Lower leg skin (tissue), 4 donors: Measurements from ENCODE around the gene USP17L26. TPM values are rescaled to one million over a fixed set of nuclear protein-coding genes. Genes with fewer than 3 reads are reported as not detected.

Experiments used
- DNase-seq, 2 donors: peaks; one replicate each; pipeline ENCODE4 v3.0.0-alpha.2; 2019; ENCODE audit warnings: low spot score in 2 of 2
- H3K4me3 ChIP-seq: fragments of 200-600 bp; sonication (generic); 2 replicates; pipeline ENCODE4 v1.5.1; 2017; ENCODE audit warnings: mild to moderate bottlenecking, low read depth; ENCODE audit not compliant: poor library complexity, severe bottlenecking
- POLR2A ChIP-seq, 2 donors: fragments of 450-650 bp; IDR thresholded peaks; one replicate each; pipeline ENCODE4 v1.6.1; 2016 to 2017; ENCODE audit warnings: antibody characterized with exemption in 2 of 2, mild to moderate bottlenecking in 1 of 2, moderate library complexity in 1 of 2
- WGBS, 2 donors: methylation state at CpG; one replicate each; pipeline ENCODE4 v1.1.5; 2018; 5-methylcytosine and 5-hydroxymethylcytosine counted together
- intact Hi-C: fragments of 100-400 bp; cut with DNase I; formaldehyde crosslinking; loops from one replicate; pipeline ENCODE4 v1.15.0; 2023; ENCODE audit warnings: low total_unique reads
- total RNA-seq, 4 donors: library from RNA; depleted of rRNA; stranded (reverse); fragments of >200 nt; gene quantifications; one replicate each; pipeline ENCODE4 v1.1.0, GENCODE V29; 2016
- TF ChIP-seq, protein P1 (sequence below), 3 donors: fragments of 450-650 bp; IDR thresholded peaks; one replicate each; pipeline ENCODE4 v1.5.1; 2016; ENCODE audit warnings: antibody characterized with exemption in 3 of 3, mild to moderate bottlenecking in 3 of 3, moderate library complexity in 2 of 3

USP17L26 gene
- total RNA-seq, 4 donors from 2014 or later: not detected

DNA sequence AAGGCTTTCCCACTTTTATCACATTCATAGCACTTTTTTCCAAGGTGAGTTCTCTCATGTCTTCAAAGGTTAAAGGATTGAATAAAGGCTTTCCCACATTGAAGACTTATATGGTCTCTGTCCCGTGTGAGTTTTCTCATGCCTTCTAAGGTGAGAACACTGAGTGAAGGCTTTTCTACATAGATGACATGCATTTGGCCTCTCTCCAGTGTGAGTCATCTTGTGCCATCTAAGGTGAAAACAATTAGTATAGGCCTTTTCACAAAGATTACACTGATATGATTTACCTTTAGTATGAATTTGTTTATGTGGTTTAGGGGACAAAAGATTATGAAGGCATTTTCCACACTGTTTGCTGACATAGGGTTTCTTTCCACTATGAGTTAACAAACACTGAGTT is 49.7 kb downstream of the USP17L26 start:
- intact Hi-C loops: no loop called here
- no peak for TF ChIP-seq POLR2A (IDR thresholded peaks at IDR 0.05)
- TF ChIP-seq, protein P1, sequence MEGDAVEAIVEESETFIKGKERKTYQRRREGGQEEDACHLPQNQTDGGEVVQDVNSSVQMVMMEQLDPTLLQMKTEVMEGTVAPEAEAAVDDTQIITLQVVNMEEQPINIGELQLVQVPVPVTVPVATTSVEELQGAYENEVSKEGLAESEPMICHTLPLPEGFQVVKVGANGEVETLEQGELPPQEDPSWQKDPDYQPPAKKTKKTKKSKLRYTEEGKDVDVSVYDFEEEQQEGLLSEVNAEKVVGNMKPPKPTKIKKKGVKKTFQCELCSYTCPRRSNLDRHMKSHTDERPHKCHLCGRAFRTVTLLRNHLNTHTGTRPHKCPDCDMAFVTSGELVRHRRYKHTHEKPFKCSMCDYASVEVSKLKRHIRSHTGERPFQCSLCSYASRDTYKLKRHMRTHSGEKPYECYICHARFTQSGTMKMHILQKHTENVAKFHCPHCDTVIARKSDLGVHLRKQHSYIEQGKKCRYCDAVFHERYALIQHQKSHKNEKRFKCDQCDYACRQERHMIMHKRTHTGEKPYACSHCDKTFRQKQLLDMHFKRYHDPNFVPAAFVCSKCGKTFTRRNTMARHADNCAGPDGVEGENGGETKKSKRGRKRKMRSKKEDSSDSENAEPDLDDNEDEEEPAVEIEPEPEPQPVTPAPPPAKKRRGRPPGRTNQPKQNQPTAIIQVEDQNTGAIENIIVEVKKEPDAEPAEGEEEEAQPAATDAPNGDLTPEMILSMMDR (IDR thresholded peaks at IDR 0.05): no peak
- no peak for DNase-seq
- WGBS, 2 donors: 45 to 49% methylated on average over 1 of the region's 1 CpG
- H3K4me3 ChIP-seq: no peak overlapping the region

Other genes starting within 250 kb of the USP17L26 start
- gene FAM90A26, start 164.2 kb upstream of the USP17L26 start, total RNA-seq: not detected
- gene USP17L10, start 124.0 kb upstream of the USP17L26 start, total RNA-seq: not detected
- not detected for gene USP17L11, start 119.3 kb upstream of the USP17L26 start, total RNA-seq
- not detected for gene USP17L12, start 114.5 kb upstream of the USP17L26 start, total RNA-seq
- gene USP17L13, start 109.8 kb upstream of the USP17L26 start, total RNA-seq: not detected
- not detected for gene USP17L15, start 100.3 kb upstream of the USP17L26 start, total RNA-seq
- gene USP17L17, start 90.8 kb upstream of the USP17L26 start, total RNA-seq: not detected
- gene USP17L18, start 86.0 kb upstream of the USP17L26 start, total RNA-seq: not detected
- gene USP17L19, start 81.3 kb upstream of the USP17L26 start, total RNA-seq: not detected
- not detected for gene USP17L20, start 76.5 kb upstream of the USP17L26 start, total RNA-seq
- not detected for gene USP17L21, start 71.8 kb upstream of the USP17L26 start, total RNA-seq
- gene USP17L22, start 67.0 kb upstream of the USP17L26 start, total RNA-seq: not detected
- gene USP17L24, start 9.5 kb upstream of the USP17L26 start, total RNA-seq: not detected
- gene USP17L25, start 4.7 kb upstream of the USP17L26 start, total RNA-seq: not detected
- not detected for gene USP17L5, start 4.7 kb downstream of the USP17L26 start, total RNA-seq
- gene USP17L27, start 9.5 kb downstream of the USP17L26 start, total RNA-seq: not detected
- gene USP17L28, start 14.2 kb downstream of the USP17L26 start, total RNA-seq: not detected
- gene USP17L29, start 19.0 kb downstream of the USP17L26 start, total RNA-seq: not detected
- not detected for gene USP17L30, start 28.5 kb downstream of the USP17L26 start, total RNA-seq
- not detected for gene DEFB131A, start 109.8 kb downstream of the USP17L26 start, total RNA-seq